Tibial nerve (tissue), 4 donors: ENCODE data around the gene MGST2.

Experiments
- EP300 ChIP-seq, 2 donors: sonication (generic); formaldehyde crosslinking; IDR thresholded peaks; one replicate each; pipeline ENCODE4 v1.6.1; 2017; ENCODE audit warnings: antibody characterized with exemption in 2 of 2, mild to moderate bottlenecking in 1 of 2
- POLR2A ChIP-seq, 2 donors: fragments of 450-650 bp; IDR thresholded peaks; one replicate each; pipeline ENCODE4 v1.6.1; 2017; ENCODE audit warnings: antibody characterized with exemption in 2 of 2, mild to moderate bottlenecking in 2 of 2, moderate library complexity in 2 of 2
- TF ChIP-seq, protein P1 (sequence below), 5 experiments: fragments of 200-600 bp in 3 of 5; fragments of 450-650 bp in 2 of 5; sonication (generic) in 3 of 5; IDR thresholded peaks; one replicate each; pipeline ENCODE4 v1.5.1; 2016 to 2019; ENCODE audit warnings: antibody characterized with exemption in 5 of 5, mild to moderate bottlenecking in 3 of 5, moderate library complexity in 2 of 5

DNA sequence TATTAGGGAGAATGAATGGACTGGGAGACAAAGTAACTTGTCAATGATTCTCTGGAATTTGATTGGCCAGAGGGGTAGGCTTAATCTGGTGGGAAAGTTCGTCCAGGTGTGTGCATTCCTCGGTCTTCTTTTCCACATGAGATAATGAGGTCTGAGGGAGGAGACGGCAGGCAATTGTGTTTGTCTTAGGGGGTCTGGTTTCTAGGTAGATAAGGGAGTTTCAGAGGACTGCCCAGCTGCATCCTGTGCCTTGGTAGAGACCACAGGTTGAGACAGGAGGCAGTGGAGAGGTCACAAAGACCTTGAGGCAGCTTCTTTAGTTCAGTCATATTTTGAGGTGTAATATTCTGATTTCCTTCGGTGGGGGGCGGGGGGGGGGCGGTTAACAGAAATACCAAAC is 4.3 kb downstream of the MGST2 start:
- TF ChIP-seq, protein P1, sequence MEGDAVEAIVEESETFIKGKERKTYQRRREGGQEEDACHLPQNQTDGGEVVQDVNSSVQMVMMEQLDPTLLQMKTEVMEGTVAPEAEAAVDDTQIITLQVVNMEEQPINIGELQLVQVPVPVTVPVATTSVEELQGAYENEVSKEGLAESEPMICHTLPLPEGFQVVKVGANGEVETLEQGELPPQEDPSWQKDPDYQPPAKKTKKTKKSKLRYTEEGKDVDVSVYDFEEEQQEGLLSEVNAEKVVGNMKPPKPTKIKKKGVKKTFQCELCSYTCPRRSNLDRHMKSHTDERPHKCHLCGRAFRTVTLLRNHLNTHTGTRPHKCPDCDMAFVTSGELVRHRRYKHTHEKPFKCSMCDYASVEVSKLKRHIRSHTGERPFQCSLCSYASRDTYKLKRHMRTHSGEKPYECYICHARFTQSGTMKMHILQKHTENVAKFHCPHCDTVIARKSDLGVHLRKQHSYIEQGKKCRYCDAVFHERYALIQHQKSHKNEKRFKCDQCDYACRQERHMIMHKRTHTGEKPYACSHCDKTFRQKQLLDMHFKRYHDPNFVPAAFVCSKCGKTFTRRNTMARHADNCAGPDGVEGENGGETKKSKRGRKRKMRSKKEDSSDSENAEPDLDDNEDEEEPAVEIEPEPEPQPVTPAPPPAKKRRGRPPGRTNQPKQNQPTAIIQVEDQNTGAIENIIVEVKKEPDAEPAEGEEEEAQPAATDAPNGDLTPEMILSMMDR (IDR thresholded peaks at IDR 0.05) = no peak
- TF ChIP-seq POLR2A (IDR thresholded peaks at IDR 0.05) = no peak
- TF ChIP-seq EP300 (IDR thresholded peaks at IDR 0.05) = no peak
